ENCODE data around the gene SEMA7A. TPM values are rescaled to one million over a fixed set of nuclear protein-coding genes. Genes with fewer than 3 reads are reported as not detected.

The SEMA7A gene
- total RNA-seq, 1 donor from 2014 or later: 3.9 TPM

DNA sequence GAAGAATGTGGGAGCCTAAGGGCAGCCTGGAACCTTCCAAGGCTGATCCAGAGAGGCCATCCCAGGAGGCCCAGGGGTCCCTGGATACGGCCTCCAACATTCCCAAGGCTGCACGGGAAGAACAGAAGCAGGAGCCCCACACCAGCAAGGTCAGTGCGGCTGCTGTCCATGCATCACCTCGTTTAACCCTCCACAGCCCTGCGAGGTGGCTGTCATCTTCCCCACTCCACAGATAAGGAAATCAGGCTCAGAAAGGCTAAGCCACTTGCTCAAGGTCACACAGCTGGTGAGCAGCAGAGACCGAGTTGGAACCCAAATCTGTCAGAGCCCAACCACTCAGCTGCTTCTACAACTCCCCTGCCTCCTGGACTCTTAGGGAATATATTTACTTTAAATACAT lies 21.6 kb downstream of the SEMA7A start:
- no peak for DNase-seq (ENCODE audit: extremely low spot score in 2 of 2)
- TF ChIP-seq CTCF (IDR thresholded peaks at IDR 0.05) (no peak), POLR2AphosphoS5 (IDR thresholded peaks at IDR 0.05; ENCODE audit: insufficient read depth in 1 of 2, low read depth in 1 of 2) (no peak), POLR2A (IDR thresholded peaks at IDR 0.05) (no peak)
- no peaks in the 10 kb centered on the region for H3K4me1 ChIP-seq
- no peaks in the 10 kb centered on the region for H3K27me3 ChIP-seq
- no peaks in the 10 kb centered on the region for H3K36me3 ChIP-seq
- intact Hi-C loops (cut with DNase I): no loop called here
- no peak overlapping the region for H3K4me3 ChIP-seq
- no peaks in the 10 kb centered on the region for H3K9me3 ChIP-seq
- H3K27ac ChIP-seq: no peak overlapping the region

- H3K36me3 ChIP-seq: no peaks in the 10 kb centered on the region
- H3K27me3 ChIP-seq: no peaks in the 10 kb centered on the region
- H3K27ac ChIP-seq: no peak overlapping the region
- TF ChIP-seq CTCF (IDR thresholded peaks at IDR 0.05) (no peak), POLR2AphosphoS5 (IDR thresholded peaks at IDR 0.05; ENCODE audit: insufficient read depth in 1 of 2, low read depth in 1 of 2) (no peak), POLR2A (IDR thresholded peaks at IDR 0.05) (no peak)
- no peak overlapping the region for H3K4me3 ChIP-seq
- no peaks in the 10 kb centered on the region for H3K9me3 ChIP-seq
- intact Hi-C loops (cut with DNase I): no loop called here
- H3K4me1 ChIP-seq: no peaks in the 10 kb centered on the region
- DNase-seq (ENCODE audit: extremely low spot score in 2 of 2): no peak
Measured at GRCh38 chr15:74411686-74412085, 22.1 kb downstream of the SEMA7A start.

GRCh38 chr15:74410502-74410901 lies 23.3 kb downstream of the SEMA7A start:
- no peak overlapping the region for H3K27ac ChIP-seq
- H3K36me3 ChIP-seq: no peaks in the 10 kb centered on the region
- TF ChIP-seq POLR2AphosphoS5 (IDR thresholded peaks at IDR 0.05; ENCODE audit: insufficient read depth in 1 of 2, low read depth in 1 of 2) (no peak), CTCF (IDR thresholded peaks at IDR 0.05) (no peak), POLR2A (IDR thresholded peaks at IDR 0.05) (no peak)
- no peaks in the 10 kb centered on the region for H3K4me1 ChIP-seq
- H3K27me3 ChIP-seq: no peaks in the 10 kb centered on the region
- H3K9me3 ChIP-seq: no peaks in the 10 kb centered on the region
- DNase-seq (ENCODE audit: extremely low spot score in 2 of 2): no peak
- H3K4me3 ChIP-seq: no peak overlapping the region
- intact Hi-C loops (cut with DNase I): no loop called here

GRCh38 chr15:74409225-74409624 lies 24.5 kb downstream of the SEMA7A start:
- no peak for DNase-seq (ENCODE audit: extremely low spot score in 2 of 2)
- intact Hi-C loops (cut with DNase I): no loop called here
- Histone ChIP-seq H3K4me1 (no peaks in the 10 kb centered on the region), H3K4me3 (no peak overlapping the region), H3K27ac (no peak overlapping the region), H3K9me3 (no peaks in the 10 kb centered on the region), H3K27me3 (no peaks in the 10 kb centered on the region), H3K36me3 (no peaks in the 10 kb centered on the region)
- TF ChIP-seq POLR2AphosphoS5 (IDR thresholded peaks at IDR 0.05; ENCODE audit: insufficient read depth in 1 of 2, low read depth in 1 of 2): no peak

GRCh38 chr15:74408815-74409214 lies 24.9 kb downstream of the SEMA7A start:
- Histone ChIP-seq H3K9me3 (no peaks in the 10 kb centered on the region), H3K4me3 (no peak overlapping the region), H3K36me3 (no peaks in the 10 kb centered on the region), H3K27me3 (no peaks in the 10 kb centered on the region), H3K4me1 (no peaks in the 10 kb centered on the region), H3K27ac (no peak overlapping the region)
- intact Hi-C loops (cut with DNase I): no loop called here
- TF ChIP-seq POLR2AphosphoS5 (IDR thresholded peaks at IDR 0.05; ENCODE audit: insufficient read depth in 1 of 2, low read depth in 1 of 2) (no peak), POLR2A (IDR thresholded peaks at IDR 0.05) (no peak), CTCF (IDR thresholded peaks at IDR 0.05) (no peak)
- DNase-seq (ENCODE audit: extremely low spot score in 2 of 2): no peak

- intact Hi-C loops (cut with DNase I): no loop called here
- no peak overlapping the region for H3K4me3 ChIP-seq
- no peaks in the 10 kb centered on the region for H3K27me3 ChIP-seq
- no peak overlapping the region for H3K27ac ChIP-seq
- TF ChIP-seq POLR2A (IDR thresholded peaks at IDR 0.05) (no peak), CTCF (IDR thresholded peaks at IDR 0.05) (no peak), POLR2AphosphoS5 (IDR thresholded peaks at IDR 0.05; ENCODE audit: insufficient read depth in 1 of 2, low read depth in 1 of 2) (no peak)
- H3K4me1 ChIP-seq: no peaks in the 10 kb centered on the region
- no peaks in the 10 kb centered on the region for H3K9me3 ChIP-seq
- DNase-seq (ENCODE audit: extremely low spot score in 2 of 2): no peak
- H3K36me3 ChIP-seq: no peaks in the 10 kb centered on the region
Measured at GRCh38 chr15:74408385-74408784, 25.4 kb downstream of the SEMA7A start.

Data from vagina (tissue), 2 donors.